ENCODE results near the gene GIGYF2.
"Not testable (repeated sequence)": the region's sequence is repeated elsewhere in the genome, so short reads cannot be mapped to it uniquely, and the experiment has no call there.

The GIGYF2 gene

GRCh38 chr2:232720056-232720455 is 22.9 kb downstream of the GIGYF2 start:
- H3K4me3 Mint-ChIP-seq, H3K27me3 Mint-ChIP-seq, H3K9me3 Mint-ChIP-seq, H3K27ac Mint-ChIP-seq: not testable (repeated sequence)
- Mint-ChIP-seq H3K36me3 (peaks cover 34% of the 10 kb centered on the region), H3K4me1 (peaks cover 56% of the 10 kb centered on the region)

GRCh38 chr2:232721261-232721660 is 24.1 kb downstream of the GIGYF2 start:
- peaks cover 33% of the 10 kb centered on the region for H3K36me3 Mint-ChIP-seq
- peak overlapping the region; percentile 14 for H3K27ac Mint-ChIP-seq
- H3K4me1 Mint-ChIP-seq: peaks cover 44% of the 10 kb centered on the region
- H3K27me3 Mint-ChIP-seq: no peaks in the 10 kb centered on the region
- no peaks in the 10 kb centered on the region for H3K9me3 Mint-ChIP-seq
- H3K4me3 Mint-ChIP-seq: no peak overlapping the region

DNA sequence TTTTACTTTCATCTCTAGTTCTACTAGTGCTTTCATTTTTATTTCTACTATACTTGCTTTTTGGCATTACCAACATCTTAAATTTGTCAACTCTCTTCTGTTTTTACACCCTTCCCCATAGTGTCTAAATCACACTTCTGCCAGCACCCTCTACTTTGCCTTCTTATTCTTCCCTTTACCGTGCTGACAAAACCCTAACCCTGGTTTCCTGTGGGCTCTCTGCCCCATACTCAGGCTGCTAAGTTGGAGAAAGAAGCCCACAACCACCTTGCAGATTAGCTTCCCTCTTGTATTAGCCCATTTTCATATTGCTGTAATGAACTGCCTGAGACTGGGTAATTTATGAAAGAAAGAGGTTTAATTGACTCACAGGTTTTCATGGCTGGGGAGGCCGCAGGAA is 24.8 kb downstream of the GIGYF2 start:
- peak overlapping the region; percentile 61 for H3K27ac Mint-ChIP-seq
- H3K9me3 Mint-ChIP-seq: no peaks in the 10 kb centered on the region
- peaks cover 41% of the 10 kb centered on the region for H3K4me1 Mint-ChIP-seq
- peaks cover 32% of the 10 kb centered on the region for H3K36me3 Mint-ChIP-seq
- H3K27me3 Mint-ChIP-seq: no peaks in the 10 kb centered on the region
- no peak overlapping the region for H3K4me3 Mint-ChIP-seq

GRCh38 chr2:232723027-232723426 is 25.9 kb downstream of the GIGYF2 start:
- H3K27me3 Mint-ChIP-seq: no peaks in the 10 kb centered on the region
- no peaks in the 10 kb centered on the region for H3K9me3 Mint-ChIP-seq

GRCh38 chr2:232728785-232729184 is 31.7 kb downstream of the GIGYF2 start:
- Mint-ChIP-seq H3K4me3 (no peak overlapping the region), H3K27me3 (no peaks in the 10 kb centered on the region), H3K36me3 (peaks cover 16% of the 10 kb centered on the region), H3K27ac (no peak overlapping the region), H3K4me1 (peaks cover 7% of the 10 kb centered on the region), H3K9me3 (no peaks in the 10 kb centered on the region)

More at GRCh38 chr2:232723027-232723426, 25.9 kb downstream of the GIGYF2 start:
- Mint-ChIP-seq H3K4me3 (no peak overlapping the region), H3K4me1 (peaks cover 31% of the 10 kb centered on the region), H3K27ac (no peak overlapping the region), H3K36me3 (peaks cover 25% of the 10 kb centered on the region)

DNA sequence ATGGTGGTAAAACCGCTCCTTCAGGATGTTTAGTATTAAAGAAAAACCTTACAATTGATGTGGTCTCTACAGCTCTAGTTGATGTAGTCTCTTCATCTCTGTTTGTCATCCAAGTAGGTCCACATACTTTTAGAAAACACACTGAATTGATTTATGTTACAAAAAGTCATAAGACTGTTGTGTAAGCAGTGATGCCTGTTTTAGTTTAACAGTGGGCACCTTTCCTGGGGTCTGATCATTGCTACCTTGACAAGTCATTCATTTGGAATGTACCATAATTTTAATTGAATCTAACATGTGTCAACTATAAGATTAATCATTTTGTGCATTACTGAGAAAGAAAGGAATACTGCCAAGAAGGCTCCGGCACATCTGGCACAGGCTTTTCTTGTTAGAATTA is 34.3 kb downstream of the GIGYF2 start:
- Mint-ChIP-seq H3K27ac (no peak overlapping the region), H3K4me1 (peaks cover 7% of the 10 kb centered on the region), H3K27me3 (no peaks in the 10 kb centered on the region), H3K36me3 (peaks cover 8% of the 10 kb centered on the region), H3K9me3 (no peaks in the 10 kb centered on the region), H3K4me3 (no peak overlapping the region)

GRCh38 chr2:232741294-232741693 is 44.2 kb downstream of the GIGYF2 start:
- Mint-ChIP-seq H3K4me3 (no peak overlapping the region), H3K4me1 (peaks cover 7% of the 10 kb centered on the region), H3K27ac (no peak overlapping the region), H3K9me3 (no peaks in the 10 kb centered on the region), H3K27me3 (no peaks in the 10 kb centered on the region), H3K36me3 (peaks cover 6% of the 10 kb centered on the region)

DNA sequence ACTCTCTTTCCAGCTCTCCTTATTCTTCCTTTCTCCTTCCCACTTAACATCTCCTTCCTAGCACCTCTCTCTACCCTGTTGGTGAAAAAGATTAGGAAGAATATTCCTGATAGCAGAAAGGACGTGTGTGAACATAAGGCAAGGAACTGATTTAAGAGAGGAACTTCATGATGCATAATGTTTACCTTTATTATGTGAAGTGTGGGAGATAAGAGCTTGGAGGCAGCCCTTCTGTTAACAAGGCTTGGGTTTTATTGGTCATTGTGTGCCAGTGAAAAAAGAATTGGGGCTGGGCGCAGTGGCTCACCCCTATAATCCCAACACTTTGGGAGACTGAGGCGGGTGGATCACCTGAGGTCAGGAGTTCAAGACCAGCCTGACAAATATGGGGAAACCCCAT is 44.8 kb downstream of the GIGYF2 start:
- H3K36me3 Mint-ChIP-seq: peaks cover 6% of the 10 kb centered on the region
- H3K4me1 Mint-ChIP-seq: peaks cover 7% of the 10 kb centered on the region
- H3K27me3 Mint-ChIP-seq: no peaks in the 10 kb centered on the region
- no peak overlapping the region for H3K27ac Mint-ChIP-seq
- no peak overlapping the region for H3K4me3 Mint-ChIP-seq
- no peaks in the 10 kb centered on the region for H3K9me3 Mint-ChIP-seq

GRCh38 chr2:232744963-232745362 is 47.8 kb downstream of the GIGYF2 start:
- Mint-ChIP-seq H3K4me1 (peaks cover 9% of the 10 kb centered on the region), H3K27me3 (no peaks in the 10 kb centered on the region), H3K27ac (no peak overlapping the region), H3K4me3 (no peak overlapping the region), H3K36me3 (peaks cover 15% of the 10 kb centered on the region), H3K9me3 (no peaks in the 10 kb centered on the region)

GRCh38 chr2:232748038-232748437 is 50.9 kb downstream of the GIGYF2 start:
- H3K27ac Mint-ChIP-seq: no peak overlapping the region
- H3K4me3 Mint-ChIP-seq: no peak overlapping the region
- peaks cover 12% of the 10 kb centered on the region for H3K36me3 Mint-ChIP-seq

GRCh38 chr2:232749331-232749730 is 52.2 kb downstream of the GIGYF2 start:
- no peak overlapping the region for H3K4me3 Mint-ChIP-seq
- H3K27me3 Mint-ChIP-seq: no peaks in the 10 kb centered on the region
- H3K9me3 Mint-ChIP-seq: no peaks in the 10 kb centered on the region
- peaks cover 12% of the 10 kb centered on the region for H3K36me3 Mint-ChIP-seq
- peaks cover 3% of the 10 kb centered on the region for H3K4me1 Mint-ChIP-seq
- no peak overlapping the region for H3K27ac Mint-ChIP-seq

More at GRCh38 chr2:232748038-232748437, 50.9 kb downstream of the GIGYF2 start:
- Mint-ChIP-seq H3K27me3 (no peaks in the 10 kb centered on the region), H3K9me3 (no peaks in the 10 kb centered on the region), H3K4me1 (peaks cover 7% of the 10 kb centered on the region)

DNA sequence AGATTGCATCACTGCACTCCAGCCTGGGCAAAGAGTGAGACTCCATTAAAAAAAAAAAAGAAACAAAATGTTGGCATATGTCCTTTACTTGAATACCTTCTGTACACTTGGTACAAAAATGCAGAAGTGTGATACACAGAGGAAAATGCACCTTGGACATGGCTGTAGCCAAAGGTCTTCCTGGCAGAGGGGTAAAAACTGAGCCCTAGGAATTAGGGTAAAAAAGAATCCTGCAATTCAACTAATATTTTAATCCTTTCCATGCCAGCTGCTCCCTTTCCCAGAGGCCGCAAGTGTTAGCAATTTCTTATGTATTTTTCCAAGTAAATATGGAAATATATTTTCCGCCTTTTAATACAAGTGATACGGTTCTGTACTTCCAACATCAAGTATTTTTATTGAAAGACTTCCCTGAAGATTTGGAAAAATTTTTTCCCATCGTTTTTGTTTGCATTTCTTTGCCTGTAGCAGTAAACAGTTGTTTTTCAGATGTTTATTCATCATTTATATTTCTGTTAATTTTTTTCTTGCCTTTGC is 53.1 kb downstream of the GIGYF2 start:
- H3K9me3 Mint-ChIP-seq: no peaks in the 10 kb centered on the region
- H3K27ac Mint-ChIP-seq: no peak overlapping the region
- peaks cover 12% of the 10 kb centered on the region for H3K36me3 Mint-ChIP-seq
- no peaks in the 10 kb centered on the region for H3K27me3 Mint-ChIP-seq
- H3K4me1 Mint-ChIP-seq: peaks cover 3% of the 10 kb centered on the region
- H3K4me3 Mint-ChIP-seq: no peak overlapping the region

DNA sequence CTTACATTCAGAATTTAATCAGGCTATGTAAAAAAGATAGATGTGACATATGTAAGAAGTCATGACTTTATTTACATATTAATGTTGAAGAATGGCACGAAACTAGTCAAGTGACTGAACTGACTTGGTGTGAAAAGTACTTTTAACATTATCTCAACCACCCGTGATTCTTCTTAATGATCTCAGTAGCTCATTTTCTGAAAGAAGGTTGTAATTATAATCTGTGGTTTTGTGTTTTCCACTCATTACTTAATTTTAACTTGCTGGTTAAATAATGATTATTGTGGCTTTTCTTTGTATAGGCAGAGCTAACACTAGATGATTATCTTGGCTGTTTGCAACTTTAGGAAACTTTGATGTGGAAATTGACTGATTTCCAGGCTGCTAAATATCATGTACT is 60.8 kb downstream of the GIGYF2 start:
- H3K27ac Mint-ChIP-seq: no peak overlapping the region
- H3K4me1 Mint-ChIP-seq: peaks cover 18% of the 10 kb centered on the region
- H3K9me3 Mint-ChIP-seq: no peaks in the 10 kb centered on the region
- H3K36me3 Mint-ChIP-seq: peaks cover 12% of the 10 kb centered on the region
- no peaks in the 10 kb centered on the region for H3K27me3 Mint-ChIP-seq
- H3K4me3 Mint-ChIP-seq: no peak overlapping the region

DNA sequence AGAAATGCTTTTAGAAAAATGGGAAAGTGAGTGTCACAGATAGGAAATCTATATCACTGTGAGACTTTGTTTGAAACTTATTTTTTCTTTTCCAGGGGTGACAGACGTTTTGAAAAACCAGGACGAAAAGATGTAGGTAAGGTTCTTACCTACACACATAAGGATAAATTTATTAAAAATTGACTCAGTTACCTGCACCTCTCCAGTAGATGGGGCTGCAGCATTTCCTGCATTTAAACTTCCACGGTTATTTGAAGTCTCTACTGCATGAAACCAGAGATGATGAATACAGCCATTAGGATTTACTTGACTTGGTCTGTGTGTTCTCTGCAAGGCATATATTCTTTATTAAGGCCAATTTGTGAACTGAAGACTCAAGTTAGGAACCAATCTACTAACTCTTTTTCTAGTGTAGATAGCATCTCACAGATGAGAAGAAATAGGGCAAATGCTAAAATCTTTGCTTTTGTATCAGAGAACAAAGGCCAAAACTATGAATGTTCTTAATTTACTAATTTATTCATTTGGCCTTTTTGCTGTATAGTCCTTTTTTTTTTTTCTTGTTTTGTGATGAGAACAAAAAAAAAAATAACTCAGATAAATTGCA is 64.3 kb downstream of the GIGYF2 start:
- Mint-ChIP-seq H3K4me1 (peaks cover 18% of the 10 kb centered on the region), H3K36me3 (peaks cover 13% of the 10 kb centered on the region), H3K27ac (no peak overlapping the region), H3K9me3 (no peaks in the 10 kb centered on the region), H3K27me3 (no peaks in the 10 kb centered on the region), H3K4me3 (no peak overlapping the region)

- Mint-ChIP-seq H3K36me3 (peaks cover 16% of the 10 kb centered on the region), H3K27me3 (no peaks in the 10 kb centered on the region), H3K4me3 (no peak overlapping the region), H3K9me3 (no peaks in the 10 kb centered on the region), H3K27ac (no peak overlapping the region), H3K4me1 (peaks cover 38% of the 10 kb centered on the region)
Measured at GRCh38 chr2:232767866-232768265, 70.7 kb downstream of the GIGYF2 start.

DNA sequence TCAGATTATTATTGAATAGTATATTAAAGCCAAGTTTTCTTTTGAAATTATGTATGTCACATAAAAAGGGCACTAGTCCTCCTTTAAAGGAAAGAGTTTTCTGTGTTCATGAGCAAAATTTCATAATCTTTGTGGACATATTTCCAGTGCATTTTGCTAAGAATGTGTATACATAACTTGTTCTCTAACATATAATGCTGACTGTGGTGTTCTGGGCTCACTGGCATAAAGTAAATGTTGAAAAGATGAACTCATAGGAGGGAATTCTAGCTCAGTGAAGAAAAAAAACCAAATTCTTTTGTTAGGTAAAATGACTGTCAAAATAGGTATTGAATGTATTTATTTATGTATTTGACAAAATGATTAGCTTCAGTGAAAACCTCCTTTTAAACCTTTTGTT is 73.1 kb downstream of the GIGYF2 start:
- Mint-ChIP-seq H3K27ac (no peak overlapping the region), H3K9me3 (no peaks in the 10 kb centered on the region), H3K27me3 (no peaks in the 10 kb centered on the region), H3K4me3 (no peak overlapping the region), H3K4me1 (peaks cover 42% of the 10 kb centered on the region), H3K36me3 (peaks cover 19% of the 10 kb centered on the region)

DNA sequence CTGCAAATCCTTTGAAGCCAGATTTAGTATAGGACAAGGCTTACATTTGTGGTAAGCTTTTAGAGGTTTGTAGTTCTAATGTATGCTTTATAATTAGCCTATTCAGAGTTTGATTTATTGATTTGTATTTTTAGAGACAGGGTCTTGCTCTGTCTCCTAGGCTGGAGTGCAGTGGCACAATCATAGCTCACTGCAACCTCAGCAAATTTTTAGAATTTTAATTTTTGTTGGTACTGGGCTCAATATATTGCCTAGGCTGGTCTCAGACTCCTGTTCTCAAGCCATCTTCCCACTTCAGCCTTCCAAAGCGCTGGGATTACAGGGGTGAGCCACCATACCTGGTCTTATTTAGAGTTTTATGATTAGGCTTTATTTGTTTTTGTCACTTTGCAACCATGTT is 74.7 kb downstream of the GIGYF2 start:
- Mint-ChIP-seq H3K27ac (no peak overlapping the region), H3K27me3 (no peaks in the 10 kb centered on the region), H3K4me3 (no peak overlapping the region), H3K4me1 (peaks cover 37% of the 10 kb centered on the region), H3K36me3 (peaks cover 18% of the 10 kb centered on the region), H3K9me3 (no peaks in the 10 kb centered on the region)

Measured in activated naive CD4-positive, alpha-beta T cell treated with anti-CD3 and anti-CD28 coated beads, Interleukin-2, amount 50 U/mL, for 24 hours (primary cell).